Activated T-helper 17 cell treated with anti-CD3 and anti-CD28 coated beads, Interleukin-2, amount 50 U/mL, for 72 hours (primary cell): ENCODE measurements around the gene PACS2. TPM values are rescaled to one million over a fixed set of nuclear protein-coding genes. Genes with fewer than 3 reads are reported as not detected.

Experiments
- ATAC-seq: fragments of 150-1000 bp; cut with Tn5 transposase; replicated peaks from 2 replicates; pipeline ENCODE4 v1.10.0; 2021; ENCODE audit warnings: mild to moderate bottlenecking, moderate library complexity
- H3K27ac Mint-ChIP-seq: one replicate; pipeline ENCODE4 v1.8.0; 2022; ENCODE audit warnings: mixed read lengths
- H3K27me3 Mint-ChIP-seq: one replicate; pipeline ENCODE4 v1.8.0; 2022; ENCODE audit warnings: mixed read lengths
- H3K36me3 Mint-ChIP-seq: one replicate; pipeline ENCODE4 v1.8.0; 2022; ENCODE audit warnings: low read depth, mild to moderate bottlenecking, mixed read lengths
- H3K4me1 Mint-ChIP-seq: one replicate; pipeline ENCODE4 v1.8.0; 2022; ENCODE audit warnings: mixed read lengths
- H3K4me3 Mint-ChIP-seq: one replicate; pipeline ENCODE4 v1.8.0; 2022; ENCODE audit warnings: mild to moderate bottlenecking, mixed read lengths
- H3K9me3 Mint-ChIP-seq: one replicate; pipeline ENCODE4 v1.8.0; 2022; ENCODE audit warnings: mixed read lengths
- total RNA-seq, 2 donors: library from RNA; stranded (reverse); gene quantifications; one replicate each; pipeline ENCODE4 v1.2.3, GENCODE V29; 2022

The PACS2 gene
- total RNA-seq, 2 donors from 2014 or later = 26.4 to 30.0 TPM

GRCh38 chr14:105383083-105383730, 68.7 kb downstream of the PACS2 start:
- Mint-ChIP-seq H3K4me1 (no peaks in the 10 kb centered on the region), H3K9me3 (no peaks in the 10 kb centered on the region), H3K27me3 (no peaks in the 10 kb centered on the region), H3K36me3 (no peaks in the 10 kb centered on the region), H3K27ac (no peak overlapping the region), H3K4me3 (no peak overlapping the region)
- no peak for ATAC-seq

DNA sequence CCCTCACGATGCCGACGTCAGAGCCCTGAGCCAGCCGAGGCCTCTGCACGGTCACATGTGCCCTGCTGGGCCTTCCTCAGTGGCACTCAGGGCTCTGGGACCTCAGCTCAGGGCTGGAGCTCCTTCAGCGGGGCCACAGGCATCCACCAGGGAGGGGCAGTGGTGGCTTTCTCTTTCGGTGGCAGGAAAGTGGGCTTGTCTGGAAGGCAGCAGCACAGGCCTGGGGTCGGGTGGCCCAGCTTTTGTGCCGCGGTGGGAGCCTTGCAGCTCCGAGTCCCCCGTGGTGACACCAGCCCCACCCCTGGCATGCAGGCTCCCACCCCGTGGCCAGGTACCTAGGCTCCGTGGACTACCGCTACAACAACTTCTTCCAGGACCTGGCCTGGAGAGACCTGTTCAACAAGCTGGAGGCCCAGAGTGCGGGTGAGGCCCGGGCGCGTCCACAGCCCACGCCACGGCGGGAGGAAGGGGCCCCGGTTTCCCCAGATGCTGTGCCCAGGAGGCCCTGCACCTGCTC, 69.6 kb downstream of the PACS2 start:
- H3K36me3 Mint-ChIP-seq = no peaks in the 10 kb centered on the region
- H3K27ac Mint-ChIP-seq = no peak overlapping the region
- no peak overlapping the region for H3K4me3 Mint-ChIP-seq
- no peaks in the 10 kb centered on the region for H3K27me3 Mint-ChIP-seq
- H3K4me1 Mint-ChIP-seq = no peaks in the 10 kb centered on the region
- H3K9me3 Mint-ChIP-seq = no peaks in the 10 kb centered on the region
- ATAC-seq = no peak

DNA sequence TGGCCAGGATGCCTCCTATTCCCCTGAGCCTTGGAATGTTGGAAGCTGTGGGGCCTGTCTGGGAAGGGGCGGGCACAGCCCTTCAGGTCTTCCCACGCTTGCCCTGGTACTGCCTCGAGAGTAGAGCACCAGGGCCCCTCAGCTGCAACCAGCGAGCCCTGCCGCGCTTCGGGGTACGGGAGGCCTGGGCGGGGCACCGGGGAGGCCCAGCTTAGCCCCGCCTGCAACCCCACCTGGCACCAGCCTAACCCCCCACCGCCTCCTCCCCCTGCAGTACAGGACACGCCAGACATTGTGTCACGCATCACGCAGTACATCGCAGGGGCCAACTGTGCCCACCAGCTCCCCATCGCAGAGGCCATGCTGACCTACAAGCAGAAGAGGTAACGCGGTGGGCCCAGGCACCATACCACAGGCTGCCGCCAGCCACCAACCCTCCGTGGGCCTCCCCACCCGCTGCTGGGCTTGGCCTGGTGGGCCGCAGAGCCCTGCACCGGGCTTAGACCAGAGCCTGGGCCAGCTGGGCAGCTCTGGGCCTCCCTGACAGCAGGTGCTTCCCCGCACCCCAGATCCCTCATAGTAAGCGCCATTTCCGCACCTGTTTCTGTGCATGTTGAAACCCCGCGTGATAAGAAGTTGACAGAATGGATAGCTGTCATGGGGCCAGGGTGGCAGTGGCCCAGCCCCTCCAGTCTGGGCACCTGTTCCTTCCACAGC, 70.2 kb downstream of the PACS2 start:
- Mint-ChIP-seq H3K27ac (no peak overlapping the region), H3K9me3 (no peaks in the 10 kb centered on the region), H3K36me3 (no peaks in the 10 kb centered on the region), H3K27me3 (no peaks in the 10 kb centered on the region), H3K4me3 (no peak overlapping the region), H3K4me1 (no peaks in the 10 kb centered on the region)
- ATAC-seq = no peak

GRCh38 chr14:105385322-105385637, 70.7 kb downstream of the PACS2 start:
- Mint-ChIP-seq H3K27ac (no peak overlapping the region), H3K36me3 (no peaks in the 10 kb centered on the region), H3K4me1 (no peaks in the 10 kb centered on the region), H3K4me3 (no peak overlapping the region), H3K9me3 (no peaks in the 10 kb centered on the region), H3K27me3 (no peaks in the 10 kb centered on the region)
- ATAC-seq = no peak

- H3K27me3 Mint-ChIP-seq = no peaks in the 10 kb centered on the region
- H3K36me3 Mint-ChIP-seq = no peaks in the 10 kb centered on the region
- H3K9me3 Mint-ChIP-seq = no peaks in the 10 kb centered on the region
Measured at GRCh38 chr14:105385698-105386365, 71.3 kb downstream of the PACS2 start.

GRCh38 chr14:105386581-105387529, 72.3 kb downstream of the PACS2 start:
- no peaks in the 10 kb centered on the region for H3K9me3 Mint-ChIP-seq
- H3K27ac Mint-ChIP-seq = no peak overlapping the region
- no peak for ATAC-seq
- H3K4me1 Mint-ChIP-seq = no peaks in the 10 kb centered on the region
- no peak overlapping the region for H3K4me3 Mint-ChIP-seq
- H3K27me3 Mint-ChIP-seq = no peaks in the 10 kb centered on the region
- no peaks in the 10 kb centered on the region for H3K36me3 Mint-ChIP-seq

More at GRCh38 chr14:105385698-105386365, 71.3 kb downstream of the PACS2 start:
- Mint-ChIP-seq H3K27ac (no peak overlapping the region), H3K4me3 (no peak overlapping the region), H3K4me1 (no peaks in the 10 kb centered on the region)
- ATAC-seq = no peak

- Mint-ChIP-seq H3K9me3 (no peaks in the 10 kb centered on the region), H3K27me3 (no peaks in the 10 kb centered on the region), H3K27ac (no peak overlapping the region), H3K36me3 (no peaks in the 10 kb centered on the region), H3K4me3 (no peak overlapping the region), H3K4me1 (no peaks in the 10 kb centered on the region)
- ATAC-seq = no peak
Measured at GRCh38 chr14:105387530-105387922, 73.0 kb downstream of the PACS2 start.

- Mint-ChIP-seq H3K4me3 (no peak overlapping the region), H3K27ac (no peak overlapping the region), H3K9me3 (no peaks in the 10 kb centered on the region), H3K4me1 (no peaks in the 10 kb centered on the region), H3K36me3 (no peaks in the 10 kb centered on the region), H3K27me3 (no peaks in the 10 kb centered on the region)
- peak; percentile 6 for ATAC-seq
Measured at GRCh38 chr14:105388110-105388951, 73.8 kb downstream of the PACS2 start.

DNA sequence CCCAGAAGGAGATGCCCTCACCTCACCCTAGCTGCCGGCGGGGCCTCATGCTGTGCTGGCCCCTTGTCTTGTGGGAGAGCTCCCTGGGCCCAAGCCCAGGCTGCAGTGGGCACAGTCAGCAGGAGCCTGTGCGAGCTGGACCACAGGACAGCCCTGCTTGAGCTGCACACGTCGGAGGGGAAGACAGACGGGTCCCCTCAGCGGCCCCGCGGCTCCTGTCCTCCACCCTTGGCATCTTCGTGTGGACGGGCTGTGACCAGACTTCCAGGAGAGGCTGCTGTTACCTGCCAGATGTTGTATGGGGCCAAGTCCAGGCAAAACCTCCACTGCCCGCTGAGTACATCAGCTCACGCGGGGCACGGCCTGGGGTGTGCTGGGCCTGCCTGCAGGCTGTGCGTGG, 74.4 kb downstream of the PACS2 start:
- H3K27me3 Mint-ChIP-seq = no peaks in the 10 kb centered on the region
- no peaks in the 10 kb centered on the region for H3K9me3 Mint-ChIP-seq
- ATAC-seq = no peak
- H3K4me3 Mint-ChIP-seq = no peak overlapping the region
- H3K4me1 Mint-ChIP-seq = no peaks in the 10 kb centered on the region
- no peak overlapping the region for H3K27ac Mint-ChIP-seq
- no peaks in the 10 kb centered on the region for H3K36me3 Mint-ChIP-seq

- Mint-ChIP-seq H3K36me3 (no peaks in the 10 kb centered on the region), H3K4me3 (no peak overlapping the region), H3K27me3 (no peaks in the 10 kb centered on the region), H3K9me3 (no peaks in the 10 kb centered on the region), H3K27ac (no peak overlapping the region), H3K4me1 (no peaks in the 10 kb centered on the region)
- ATAC-seq = no peak
Measured at GRCh38 chr14:105389534-105389933, 75.0 kb downstream of the PACS2 start.

GRCh38 chr14:105389976-105390848, 75.7 kb downstream of the PACS2 start:
- Mint-ChIP-seq H3K27ac (peak overlapping the region; percentile 52), H3K27me3 (no peaks in the 10 kb centered on the region), H3K4me1 (no peaks in the 10 kb centered on the region), H3K9me3 (no peaks in the 10 kb centered on the region), H3K4me3 (no peak overlapping the region), H3K36me3 (no peaks in the 10 kb centered on the region)
- ATAC-seq = peak; percentile 26

GRCh38 chr14:105390849-105391500, 76.4 kb downstream of the PACS2 start:
- ATAC-seq = no peak
- no peaks in the 10 kb centered on the region for H3K36me3 Mint-ChIP-seq
- no peak overlapping the region for H3K27ac Mint-ChIP-seq
- H3K4me1 Mint-ChIP-seq = no peaks in the 10 kb centered on the region
- H3K9me3 Mint-ChIP-seq = no peaks in the 10 kb centered on the region
- H3K27me3 Mint-ChIP-seq = no peaks in the 10 kb centered on the region
- H3K4me3 Mint-ChIP-seq = no peak overlapping the region
